ENCODE data around the gene DNM3.

GRCh38 chr1:172220376-172220775, 379.1 kb downstream of the DNM3 start:
- TF ChIP-seq CTCF (IDR thresholded peaks at IDR 0.05; ENCODE audit: low read length) (no peak), EZH2 (IDR thresholded peaks at IDR 0.05; ENCODE audit: borderline replicate concordance, low read length) (no peak)

Measured in OCI-LY1 (cell line).